ENCODE measurements around the gene GRHL3. TPM values are rescaled to one million over a fixed set of nuclear protein-coding genes. Genes with fewer than 3 reads are reported as not detected.

Gene GRHL3
- total and polyA plus RNA-seq, 10 of the 15 experiments (the other 5 are each of a cell fraction or from before 2014, with no cell fraction given), result 0.07 to 0.87 (median 0.34) TPM

- FAIRE-seq, result no peak
- TF ChIP-seq YBX1 (IDR thresholded peaks at IDR 0.05) (no peak), RAD21 (IDR thresholded peaks at IDR 0.05; ENCODE audit: insufficient read depth, low read depth, low read length) (no peak), NFYA (IDR thresholded peaks at IDR 0.05; ENCODE audit: borderline replicate concordance, low read depth, low read length) (no peak), NR2C2 (IDR thresholded peaks at IDR 0.05; ENCODE audit: borderline replicate concordance, control insufficient read depth, insufficient read length, low read depth) (no peak), MLLT1 (IDR thresholded peaks at IDR 0.05) (no peak), FOXK2 (IDR thresholded peaks at IDR 0.05) (no peak), MYB (IDR thresholded peaks at IDR 0.05; ENCODE audit: borderline replicate concordance, low read depth, low read length) (no peak), IKZF1 (conservative IDR thresholded peaks at IDR 0.05) (no peak), TCF12 (IDR thresholded peaks at IDR 0.05; ENCODE audit: low read depth, low read length) (no peak), NR2C1 (IDR thresholded peaks at IDR 0.05) (no peak), JUND (IDR thresholded peaks at IDR 0.05; ENCODE audit: low read depth, low read length) (no peak), KDM1A (IDR thresholded peaks at IDR 0.05; ENCODE audit: borderline replicate concordance) (no peak), CHD4 (IDR thresholded peaks at IDR 0.05) (no peak)
- in situ Hi-C loops (cut with MboI), result no loop called here
Measured at GRCh38 chr1:24278726-24279125, 40.4 kb upstream of the GRHL3 start.

More at GRCh38 chr1:24278726-24279125, 40.4 kb upstream of the GRHL3 start:
- H3K27ac ChIP-seq (ENCODE audit: control insufficient read depth, insufficient read depth), result no peak overlapping the region
- H3K4me1 ChIP-seq (ENCODE audit: control insufficient read depth, insufficient read depth, low read length), result 0 out of 2 replicates have a peak, but pooled peaks cover 4% of the 10 kb centered on the region
- no peaks in the 10 kb centered on the region for H4K20me1 ChIP-seq (ENCODE audit: control insufficient read depth, insufficient read depth)
- H3K9me3 ChIP-seq (replicated peaks; ENCODE audit: control insufficient read depth, insufficient read depth, low read length), result no peaks in the 10 kb centered on the region; the same call in 2 of the 3 replicates
- no TSS peak for BruUV-seq (replicated peaks)
- ChIA-PET RAD21 (ENCODE audit: unreplicated experiment) (interaction anchor here (0.9 kb wide), 1 partner anchor 112 kb away, joined by 3 read pairs; no protein-coding TSS in a partner anchor), SMC1A (ENCODE audit: uncharacterized antibody, unreplicated experiment) (interaction anchor here (0.6 kb wide), 2 partner anchors 27 to 145 kb away, joined by 3 read pairs; no protein-coding TSS in a partner anchor), POLR2A (interaction anchor here (0.6 kb wide), 1 partner anchor 259 kb away, joined by 3 read pairs; no protein-coding TSS in a partner anchor), CTCF (interaction anchor here (0.6 to 1.5 kb wide), 4 partner anchors 11 to 347 kb away, joined by 3 to 6 read pairs (median 3); no protein-coding TSS in a partner anchor)
- no peaks in the 10 kb centered on the region for H3K79me2 ChIP-seq (ENCODE audit: control insufficient read depth, insufficient read depth, low read length)
- no peak overlapping the region for H3K4me2 ChIP-seq (ENCODE audit: control insufficient read depth, insufficient read depth)
- H3K9ac ChIP-seq (ENCODE audit: control insufficient read depth, insufficient read depth, low read length), result no peak overlapping the region
- no peaks in the 10 kb centered on the region; a peak in 3 of 4 replicates for H3K27me3 ChIP-seq (replicated peaks in 1 of 2; ENCODE audit: control insufficient read depth in 2 of 2, insufficient read depth in 2 of 2, low read length in 1 of 2)
- no peak for DNase-seq (ENCODE audit: low read depth, low spot score)
- no peak overlapping the region for H2AFZ ChIP-seq (ENCODE audit: control insufficient read depth, low read depth, low read length)
- H3K4me3 ChIP-seq, result no peak overlapping the region
- ATAC-seq, result no peak
- H3K36me3 ChIP-seq (ENCODE audit: control insufficient read depth in 2 of 2, insufficient read depth in 2 of 2, low read length in 1 of 2), result no peaks in the 10 kb centered on the region
- intact Hi-C loops (cut with micrococcal nuclease; ENCODE audit: unreplicated experiment), result no loop called here
- WGBS (ENCODE audit: insufficient coverage, insufficient replicate concordance, low lambda C conversion rate, missing lambda C conversion rate), result 93% methylated on average over 3 of the region's 3 CpGs
